LNCAP (cell line): ENCODE data around the gene TMEM253.

Experiments
- CTCF ChIP-seq: fragments of 450-650 bp; IDR thresholded peaks from 2 replicates; pipeline ENCODE4 v1.5.1; 2017; ENCODE audit warnings: mild to moderate bottlenecking

The TMEM253 gene

DNA sequence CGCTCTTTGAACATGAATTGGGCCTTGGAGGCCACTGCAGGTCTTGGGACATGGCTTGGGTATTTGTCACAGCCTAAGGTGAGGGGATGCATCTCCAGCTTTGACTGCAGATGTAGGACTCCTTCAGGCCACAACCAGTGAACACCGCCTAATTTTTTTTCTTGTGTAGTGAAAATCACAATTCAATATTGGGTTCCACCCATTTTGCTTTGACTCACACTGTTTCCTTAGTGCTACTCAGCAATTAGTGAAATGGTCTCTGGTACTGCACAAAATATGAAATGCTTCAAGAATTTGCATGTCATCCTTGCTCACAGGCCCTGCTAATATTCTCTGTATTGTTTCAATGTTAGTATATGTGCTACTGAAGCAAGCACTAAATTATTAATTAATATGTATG, 12.5 kb downstream of the TMEM253 start:
- TF ChIP-seq CTCF = no peak

DNA sequence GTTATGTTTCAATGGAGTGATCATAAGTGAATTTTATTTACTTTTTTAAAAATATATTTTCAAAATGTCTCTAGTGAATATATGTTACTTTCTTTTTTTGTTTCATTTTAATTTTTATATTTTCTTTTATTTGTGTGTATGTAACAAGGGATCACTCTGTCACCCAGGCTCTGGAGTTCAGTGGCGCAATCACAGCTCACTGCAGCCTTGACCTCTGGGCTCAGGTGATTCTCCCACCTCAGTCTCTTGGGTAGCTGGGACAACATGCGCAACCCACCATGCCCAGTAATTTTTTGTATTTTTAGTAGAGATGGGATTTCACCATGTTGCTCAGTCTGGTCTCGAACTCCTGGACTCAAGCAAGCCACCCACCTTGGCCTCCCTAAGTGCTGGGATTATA, 18.1 kb downstream of the TMEM253 start:
- no peak for TF ChIP-seq CTCF

DNA sequence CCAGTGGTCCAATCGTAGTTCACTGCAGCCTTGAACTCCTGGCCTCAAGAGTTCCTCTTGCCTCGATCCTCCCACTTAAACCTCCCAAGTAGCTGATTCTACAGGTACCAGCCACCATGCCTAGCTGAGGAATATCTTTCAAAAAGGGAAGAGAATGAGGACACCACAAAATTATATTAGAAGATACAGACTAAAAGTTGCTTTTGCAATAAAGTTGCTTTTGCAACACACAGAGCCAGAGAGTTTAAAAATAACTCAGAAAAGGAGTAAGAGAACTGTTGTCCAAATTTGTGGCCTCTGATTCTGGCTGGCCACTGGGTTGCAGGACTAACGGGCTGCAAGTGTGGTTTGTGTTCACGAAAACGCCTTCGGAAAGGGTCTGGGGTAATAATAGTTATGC, 19.8 kb downstream of the TMEM253 start:
- TF ChIP-seq CTCF = no peak

DNA sequence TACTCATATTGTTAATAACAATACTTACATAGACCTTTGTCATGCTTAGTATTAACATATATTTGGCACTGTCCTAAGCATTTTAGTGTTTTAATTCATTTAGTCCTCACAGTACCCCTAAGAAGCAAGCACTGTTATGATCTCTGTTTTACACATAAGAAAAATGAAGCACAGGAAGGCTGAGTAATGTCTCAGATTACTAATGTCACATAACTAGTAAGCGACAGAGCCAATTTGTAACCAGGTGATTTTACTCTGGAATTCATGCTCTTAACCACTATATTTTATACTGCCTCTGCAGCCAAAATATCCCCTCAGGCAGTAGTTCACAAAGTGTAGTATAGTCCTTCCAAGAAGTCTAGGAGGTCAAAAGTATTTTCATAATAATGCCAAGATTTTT, 20.3 kb downstream of the TMEM253 start:
- TF ChIP-seq CTCF = no peak

- no peak for TF ChIP-seq CTCF
These were observed 22.6 kb downstream of the TMEM253 start for GRCh38 chr14:21123429-21123828.

GRCh38 chr14:21133901-21134300, 33.0 kb downstream of the TMEM253 start:
- no peak for TF ChIP-seq CTCF

GRCh38 chr14:21136024-21136423, 35.2 kb downstream of the TMEM253 start:
- peak; percentile 86 for TF ChIP-seq CTCF

DNA sequence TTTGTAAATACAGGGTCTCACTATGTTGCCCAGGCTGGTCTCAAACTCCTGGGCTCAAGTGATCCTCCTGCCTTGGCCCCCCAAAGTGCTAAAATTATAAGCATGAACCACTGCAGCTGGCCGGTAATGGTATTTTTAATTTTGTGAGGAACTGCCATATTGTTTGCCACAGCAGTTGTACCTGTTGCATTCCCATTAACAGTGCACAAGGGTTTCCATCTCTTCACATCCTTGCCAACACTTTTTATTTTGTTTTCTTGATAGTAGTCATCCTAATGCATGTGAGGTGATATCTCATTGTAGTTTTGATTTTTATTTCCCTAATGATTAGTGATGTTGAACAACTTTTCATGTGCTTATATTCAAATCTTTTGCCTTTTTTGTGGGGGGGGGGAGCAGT, 41.5 kb downstream of the TMEM253 start:
- no peak for TF ChIP-seq CTCF
